ENCODE measurements around the gene ACOX1. TPM values are rescaled to one million over a fixed set of nuclear protein-coding genes. Genes with fewer than 3 reads are reported as not detected.

Gene ACOX1
- total RNA-seq, 1 donor from 2014 or later: 23.3 TPM

DNA sequence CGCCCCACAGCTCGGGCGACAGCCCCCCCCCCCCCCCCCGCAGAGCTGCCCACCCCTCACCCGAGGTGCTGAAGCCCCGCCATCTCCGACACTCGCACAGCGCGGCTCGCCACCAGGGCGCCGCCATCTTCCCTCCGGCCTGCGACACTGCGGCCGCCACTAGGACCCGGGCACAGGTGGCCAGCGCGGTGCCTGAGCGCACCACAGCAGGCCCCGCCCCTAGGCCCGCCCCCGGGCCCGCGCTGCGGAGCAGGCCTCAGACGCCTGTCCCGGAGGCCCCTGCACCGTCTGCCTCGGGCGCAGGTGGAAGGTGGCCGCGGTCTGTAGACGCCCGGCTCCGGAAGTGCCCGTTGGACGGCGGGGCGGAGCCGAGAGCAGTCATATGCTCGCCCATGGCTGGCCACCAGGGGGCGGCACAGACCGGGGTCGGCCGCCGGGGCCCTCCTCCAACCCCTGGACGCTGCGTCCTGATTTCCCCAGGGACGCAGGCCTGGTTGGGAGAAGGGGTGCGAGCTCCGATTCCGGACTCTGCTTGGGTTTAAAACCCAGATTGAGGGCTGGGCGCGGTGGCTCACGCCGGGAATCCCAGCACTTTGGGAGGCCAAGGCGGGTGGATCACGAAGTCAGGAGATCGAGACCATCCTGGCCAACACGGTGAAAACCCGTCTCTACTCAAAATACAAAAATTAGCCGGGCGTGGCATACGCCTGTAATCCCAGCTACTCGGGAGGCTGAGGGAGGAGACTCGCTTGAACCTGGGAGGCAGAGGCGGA is 74.0 kb downstream of the ACOX1 start, which contains the start of gene MRPL38:
Gene MRPL38, minus strand, starts transcription at position 136 of the 773 bp plus-strand sequence. Its CDS starts 9 bp downstream, at position 127.
- peak within 1 kb of the TSS; percentile 92 for H3K27ac Mint-ChIP-seq
- peak; percentile 97 for ATAC-seq (ENCODE audit: low read depth)
- TF ChIP-seq CTCF (IDR thresholded peaks at IDR 0.05): peak; percentile 61
- ChIA-PET CTCF (interaction anchor here (0.7 to 4.1 kb wide), 11 partner anchors 8 to 277 kb away, joined by 3 to 47 read pairs (median 3); partner anchors contain the start of genes TRIM65 and WBP2), POLR2A (interaction anchor here (0.6 to 3.5 kb wide), 17 partner anchors 9 to 1032 kb away, joined by 3 to 30 read pairs (median 5); partner anchors contain the start of genes FBF1, FDXR, GALK1 and SRP68)
- peaks cover 20% of the 10 kb centered on the region for H3K36me3 Mint-ChIP-seq (ENCODE audit: low read depth)
- peak; percentile 97 for DNase-seq
- no peaks in the 10 kb centered on the region for H3K27me3 Mint-ChIP-seq
- intact Hi-C loops (cut with micrococcal nuclease): loop anchor here (1.0 to 10.0 kb wide), 10 partner anchors 9 to 370 kb away; partner anchors contain the start of genes ACOX1, EXOC7, FBF1 and SRP68
- H3K4me3 Mint-ChIP-seq: peak within 1 kb of the TSS; percentile 90
- H3K9me3 Mint-ChIP-seq: no peaks in the 10 kb centered on the region
- H3K4me1 Mint-ChIP-seq: peaks cover 11% of the 10 kb centered on the region

GRCh38 chr17:75902406-75902805 is 76.6 kb downstream of the ACOX1 start:
- POLR2A ChIA-PET: interaction anchor here (0.6 kb wide), 2 partner anchors 96 to 117 kb away, joined by 3 to 5 read pairs; no protein-coding TSS in a partner anchor
- no peak for TF ChIP-seq CTCF (IDR thresholded peaks at IDR 0.05)
- DNase-seq: no peak
- intact Hi-C loops (cut with micrococcal nuclease): loop anchor here (10.0 kb wide), 1 partner anchor 372 kb away; no protein-coding TSS in a partner anchor
- Mint-ChIP-seq H3K9me3 (no peaks in the 10 kb centered on the region), H3K36me3 (ENCODE audit: low read depth) (peaks cover 38% of the 10 kb centered on the region), H3K27ac (no peak overlapping the region), H3K4me3 (no peak overlapping the region), H3K4me1 (peaks cover 13% of the 10 kb centered on the region), H3K27me3 (no peaks in the 10 kb centered on the region)
- ATAC-seq (ENCODE audit: low read depth): no peak
- CTCF ChIA-PET: interaction anchor here (4.1 kb wide), 1 partner anchor 101 kb away, joined by 47 read pairs; no protein-coding TSS in a partner anchor

DNA sequence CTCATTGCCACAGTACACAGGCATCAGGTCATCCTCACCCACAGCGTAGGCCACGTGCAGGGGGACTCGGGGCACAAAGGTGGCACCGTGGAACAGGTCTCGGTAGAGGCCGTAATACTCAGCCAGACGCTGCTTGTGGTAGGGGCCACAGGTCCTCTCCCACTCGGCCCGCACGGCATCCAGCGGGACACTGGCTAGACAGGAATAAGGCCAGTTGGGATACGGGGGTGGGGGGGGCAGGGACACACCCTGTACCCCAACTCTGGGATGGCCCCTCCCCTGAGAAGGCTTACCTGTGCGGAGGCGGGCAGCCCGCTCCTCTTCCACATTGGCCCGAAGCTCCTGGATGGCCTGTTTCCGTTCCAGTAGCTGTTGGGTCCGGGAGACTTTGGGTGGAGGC is 77.2 kb downstream of the ACOX1 start:
- Mint-ChIP-seq H3K36me3 (ENCODE audit: low read depth) (peaks cover 40% of the 10 kb centered on the region), H3K9me3 (no peaks in the 10 kb centered on the region), H3K4me1 (peaks cover 16% of the 10 kb centered on the region), H3K27me3 (no peaks in the 10 kb centered on the region), H3K4me3 (no peak overlapping the region), H3K27ac (no peak overlapping the region)
- no peak for ATAC-seq (ENCODE audit: low read depth)
- POLR2A ChIA-PET: interaction anchor here (0.6 kb wide), 2 partner anchors 96 to 117 kb away, joined by 3 to 5 read pairs; no protein-coding TSS in a partner anchor
- no peak for TF ChIP-seq CTCF (IDR thresholded peaks at IDR 0.05)
- intact Hi-C loops (cut with micrococcal nuclease): loop anchor here (10.0 kb wide), 1 partner anchor 373 kb away; no protein-coding TSS in a partner anchor
- DNase-seq: no peak
- CTCF ChIA-PET: no interaction called here

GRCh38 chr17:75900691-75901533 is 78.1 kb downstream of the ACOX1 start:
- intact Hi-C loops (cut with micrococcal nuclease): loop anchor here (10.0 kb wide), 1 partner anchor 374 kb away; no protein-coding TSS in a partner anchor
- ChIA-PET CTCF (interaction anchor here (1.5 kb wide), 1 partner anchor 24 kb away, joined by 3 read pairs; no protein-coding TSS in a partner anchor), POLR2A (interaction anchor here (0.7 kb wide), 3 partner anchors 46 to 371 kb away, joined by 3 to 5 read pairs (median 3); partner anchors contain the start of gene WBP2)
- no peak for DNase-seq
- H3K4me3 Mint-ChIP-seq: no peak overlapping the region
- peaks cover 40% of the 10 kb centered on the region for H3K36me3 Mint-ChIP-seq (ENCODE audit: low read depth)
- ATAC-seq (ENCODE audit: low read depth): no peak
- no peaks in the 10 kb centered on the region for H3K9me3 Mint-ChIP-seq
- no peaks in the 10 kb centered on the region for H3K27me3 Mint-ChIP-seq
- no peak overlapping the region for H3K27ac Mint-ChIP-seq
- no peak for TF ChIP-seq CTCF (IDR thresholded peaks at IDR 0.05)
- peaks cover 16% of the 10 kb centered on the region for H3K4me1 Mint-ChIP-seq

All from activated B cell treated with CpG ODN at 0.5 μM for 24 hours (primary cell).